ENCODE data around the gene RTRAF.

- TF ChIP-seq POLR2A (IDR thresholded peaks at IDR 0.05) (no peak), EP300 (IDR thresholded peaks at IDR 0.05) (no peak)
- TF ChIP-seq, protein P1, sequence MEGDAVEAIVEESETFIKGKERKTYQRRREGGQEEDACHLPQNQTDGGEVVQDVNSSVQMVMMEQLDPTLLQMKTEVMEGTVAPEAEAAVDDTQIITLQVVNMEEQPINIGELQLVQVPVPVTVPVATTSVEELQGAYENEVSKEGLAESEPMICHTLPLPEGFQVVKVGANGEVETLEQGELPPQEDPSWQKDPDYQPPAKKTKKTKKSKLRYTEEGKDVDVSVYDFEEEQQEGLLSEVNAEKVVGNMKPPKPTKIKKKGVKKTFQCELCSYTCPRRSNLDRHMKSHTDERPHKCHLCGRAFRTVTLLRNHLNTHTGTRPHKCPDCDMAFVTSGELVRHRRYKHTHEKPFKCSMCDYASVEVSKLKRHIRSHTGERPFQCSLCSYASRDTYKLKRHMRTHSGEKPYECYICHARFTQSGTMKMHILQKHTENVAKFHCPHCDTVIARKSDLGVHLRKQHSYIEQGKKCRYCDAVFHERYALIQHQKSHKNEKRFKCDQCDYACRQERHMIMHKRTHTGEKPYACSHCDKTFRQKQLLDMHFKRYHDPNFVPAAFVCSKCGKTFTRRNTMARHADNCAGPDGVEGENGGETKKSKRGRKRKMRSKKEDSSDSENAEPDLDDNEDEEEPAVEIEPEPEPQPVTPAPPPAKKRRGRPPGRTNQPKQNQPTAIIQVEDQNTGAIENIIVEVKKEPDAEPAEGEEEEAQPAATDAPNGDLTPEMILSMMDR (IDR thresholded peaks at IDR 0.05): no peak
Measured at GRCh38 chr14:52021957-52022600, 32.7 kb downstream of the RTRAF start.

Measured in tibial nerve (tissue), 4 donors.